Measurements from ENCODE around the gene CHTF18. TPM values are rescaled to one million over a fixed set of nuclear protein-coding genes. Genes with fewer than 3 reads are reported as not detected.

CHTF18 gene
- total RNA-seq, 1 experiment from 2014 or later = 120 TPM

- no peak overlapping the region for H3K4ac ChIP-seq (ENCODE audit: low read depth, low read length)
- H3K4me1 ChIP-seq (ENCODE audit: insufficient read depth, low read length) = no peaks in the 10 kb centered on the region
- H2AFZ ChIP-seq (ENCODE audit: low read length) = no peak overlapping the region
- no peaks in the 10 kb centered on the region; a peak in 1 of 5 replicates for H3K9me3 Mint-ChIP-seq
- H3K4me3 Mint-ChIP-seq = no peak overlapping the region
- H3K9me3 ChIP-seq (ENCODE audit: control insufficient read depth, low read depth, low read length) = no peaks in the 10 kb centered on the region
- no peak overlapping the region for H2BK120ac ChIP-seq (ENCODE audit: low read depth, low read length, poor library complexity, severe bottlenecking)
- H3K4me1 Mint-ChIP-seq = peaks cover 0 to 2% of the 10 kb centered on the region in 2 experiments; a peak in 1 of 4 replicates
- H3T11ph ChIP-seq (ENCODE audit: low read length) = no peak overlapping the region
- no CpG with 5 or more reads among the region's 18 CpGs for WGBS (ENCODE audit: extremely low coverage, insufficient read length, low lambda C conversion rate)
- no peak overlapping the region for H2BK20ac ChIP-seq (ENCODE audit: low read depth, low read length, poor library complexity, severe bottlenecking)
- no peak for DNase-seq
- H4K91ac ChIP-seq (ENCODE audit: insufficient read length, low read depth, low read length) = no peak overlapping the region
- no peak for TF ChIP-seq CTCF (conservative IDR thresholded peaks at IDR 0.05)
- no peaks in the 10 kb centered on the region for H3K79me2 ChIP-seq (ENCODE audit: insufficient read depth, low read length)
- no peak overlapping the region for H3K14ac ChIP-seq (ENCODE audit: insufficient read depth, low read length)
- H3K79me1 ChIP-seq (ENCODE audit: insufficient read depth, low read depth, low read length, poor library complexity, severe bottlenecking) = no peaks in the 10 kb centered on the region
- no peak overlapping the region for H2BK15ac ChIP-seq (ENCODE audit: low read depth, low read length)
- H3K4me2 ChIP-seq (ENCODE audit: insufficient read depth, insufficient read length, low read length) = no peak overlapping the region
- H2AK5ac ChIP-seq (ENCODE audit: insufficient read length, low read length) = no peak overlapping the region
- no peak overlapping the region for H4K5ac ChIP-seq (ENCODE audit: insufficient read length, low read depth, low read length)
- peaks cover 18% of the 10 kb centered on the region for H3K27me3 Mint-ChIP-seq (ENCODE audit: low read depth)
- H3K36me3 Mint-ChIP-seq (ENCODE audit: insufficient read depth in 1 of 3, low read depth in 3 of 3) = no peaks in the 10 kb centered on the region
- no peak overlapping the region for H3K27ac Mint-ChIP-seq
- no peak overlapping the region for H2BK5ac ChIP-seq (ENCODE audit: insufficient read length, low read length)
- no peaks in the 10 kb centered on the region for H3K23me2 ChIP-seq (ENCODE audit: insufficient read length, low read depth, low read length, poor library complexity, severe bottlenecking)
- no peak overlapping the region for H3K23ac ChIP-seq (ENCODE audit: insufficient read length, low read depth, low read length)
- no peaks in the 10 kb centered on the region for H3K27me3 ChIP-seq (ENCODE audit: insufficient read depth, low read length)
- no peak overlapping the region for H3K56ac ChIP-seq (ENCODE audit: insufficient read length, low read depth, low read length)
- H4K20me1 ChIP-seq (ENCODE audit: control insufficient read depth, insufficient read depth, insufficient read length) = no peaks in the 10 kb centered on the region
- H3K27ac ChIP-seq (ENCODE audit: insufficient read length, low read depth, low read length) = no peak overlapping the region
- H2BK12ac ChIP-seq (ENCODE audit: insufficient read length, low read depth, low read length) = no peak overlapping the region
- H3K9ac ChIP-seq (ENCODE audit: extremely low read depth, insufficient read length, low read length) = no peak overlapping the region
- H3K18ac ChIP-seq (ENCODE audit: insufficient read length, low read depth, low read length) = no peak overlapping the region
- H4K8ac ChIP-seq (replicated peaks; ENCODE audit: insufficient read length, low read depth, low read length) = no peak overlapping the region
These were observed 15.5 kb upstream of the CHTF18 start for GRCh38 chr16:772959-773358.
